AG04450 (cell line): ENCODE results near the gene UGGT1. TPM values are rescaled to one million over a fixed set of nuclear protein-coding genes. Genes with fewer than 3 reads are reported as not detected.

Source experiments
- CTCF ChIA-PET: fragments of 300-600, 350-600 bp; formaldehyde crosslinking; extraction: SDS; loops from one replicate; lab custom pipeline; 2022; ENCODE audit warnings: antibody characterized with exemption, inconsistent platforms; lab: Charles Lee
- POLR2A ChIA-PET: fragments of 350-600 bp; formaldehyde crosslinking; extraction: SDS; loops from one replicate; lab custom pipeline; 2021; ENCODE audit warnings: antibody characterized with exemption, inconsistent platforms; lab: Yijun Ruan, JAX
- DNase-seq: peaks from one replicate; pipeline ENCODE4 v3.0.0-alpha.2; 2011; ENCODE audit warnings: low read depth, low spot score
- H3K27ac ChIP-seq: one replicate; pipeline ENCODE4 v1.5.1; 2012; ENCODE audit warnings: low read depth, low read length, control low read depth
- H3K27me3 ChIP-seq: one replicate; pipeline ENCODE4 v1.6.0; 2012; ENCODE audit warnings: low read length; ENCODE audit not compliant: control insufficient read depth, insufficient read depth
- H3K4me3 ChIP-seq: 2 replicates; pipeline ENCODE4 v1.5.1; 2011; ENCODE audit warnings: mild to moderate bottlenecking, low read depth, low read length, control low read depth
- H3K9me3 ChIP-seq: 2 replicates; pipeline ENCODE4 v1.5.1; 2012; ENCODE audit warnings: low read length; ENCODE audit not compliant: control insufficient read depth, insufficient read depth
- polyA plus RNA-seq: library from polyadenylated mRNA; depleted of rRNA; stranded (reverse); fragments of >200 nt; gene quantifications from 2 replicates; pipeline ENCODE4 v1.2.3, GENCODE V29; 2011
- TF ChIP-seq, protein P1 (sequence below): IDR thresholded peaks from 2 replicates; pipeline ENCODE4 v1.5.1; 2011; ENCODE audit warnings: low read depth, low read length, control low read depth, inconsistent platforms

The UGGT1 gene
- polyA plus RNA-seq, 1 experiment, result 61.4 TPM

DNA sequence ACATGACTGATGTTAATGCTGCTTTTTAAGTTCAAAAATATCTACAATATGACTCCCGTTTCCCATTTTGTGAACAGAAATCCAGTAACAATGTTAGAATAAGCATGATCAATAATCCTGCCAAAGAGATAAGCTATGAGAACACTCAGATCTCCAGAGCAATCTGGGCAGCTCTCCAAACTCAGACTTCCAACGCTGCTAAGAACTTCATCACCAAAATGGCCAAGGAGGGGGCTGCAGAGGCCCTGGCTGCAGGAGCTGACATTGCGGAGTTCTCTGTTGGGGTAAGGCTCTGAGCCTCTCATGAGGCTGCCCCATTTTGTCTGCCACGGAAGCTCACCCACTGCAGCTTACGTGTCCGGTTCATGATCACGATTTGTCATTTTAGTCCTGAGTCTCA lies 68.4 kb downstream of the UGGT1 start:
- TF ChIP-seq, protein P1, sequence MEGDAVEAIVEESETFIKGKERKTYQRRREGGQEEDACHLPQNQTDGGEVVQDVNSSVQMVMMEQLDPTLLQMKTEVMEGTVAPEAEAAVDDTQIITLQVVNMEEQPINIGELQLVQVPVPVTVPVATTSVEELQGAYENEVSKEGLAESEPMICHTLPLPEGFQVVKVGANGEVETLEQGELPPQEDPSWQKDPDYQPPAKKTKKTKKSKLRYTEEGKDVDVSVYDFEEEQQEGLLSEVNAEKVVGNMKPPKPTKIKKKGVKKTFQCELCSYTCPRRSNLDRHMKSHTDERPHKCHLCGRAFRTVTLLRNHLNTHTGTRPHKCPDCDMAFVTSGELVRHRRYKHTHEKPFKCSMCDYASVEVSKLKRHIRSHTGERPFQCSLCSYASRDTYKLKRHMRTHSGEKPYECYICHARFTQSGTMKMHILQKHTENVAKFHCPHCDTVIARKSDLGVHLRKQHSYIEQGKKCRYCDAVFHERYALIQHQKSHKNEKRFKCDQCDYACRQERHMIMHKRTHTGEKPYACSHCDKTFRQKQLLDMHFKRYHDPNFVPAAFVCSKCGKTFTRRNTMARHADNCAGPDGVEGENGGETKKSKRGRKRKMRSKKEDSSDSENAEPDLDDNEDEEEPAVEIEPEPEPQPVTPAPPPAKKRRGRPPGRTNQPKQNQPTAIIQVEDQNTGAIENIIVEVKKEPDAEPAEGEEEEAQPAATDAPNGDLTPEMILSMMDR, result no peak
- ChIA-PET CTCF (interaction anchor here (0.7 to 1.4 kb wide), 3 partner anchors 9 to 576 kb away, joined by 3 to 13 read pairs (median 3); no protein-coding TSS in a partner anchor), POLR2A (no interaction called here)
- H3K27ac ChIP-seq, result no peak overlapping the region
- H3K27me3 ChIP-seq, result no peaks in the 10 kb centered on the region
- DNase-seq, result no peak
- no peak overlapping the region for H3K4me3 ChIP-seq
- H3K9me3 ChIP-seq, result no peaks in the 10 kb centered on the region

DNA sequence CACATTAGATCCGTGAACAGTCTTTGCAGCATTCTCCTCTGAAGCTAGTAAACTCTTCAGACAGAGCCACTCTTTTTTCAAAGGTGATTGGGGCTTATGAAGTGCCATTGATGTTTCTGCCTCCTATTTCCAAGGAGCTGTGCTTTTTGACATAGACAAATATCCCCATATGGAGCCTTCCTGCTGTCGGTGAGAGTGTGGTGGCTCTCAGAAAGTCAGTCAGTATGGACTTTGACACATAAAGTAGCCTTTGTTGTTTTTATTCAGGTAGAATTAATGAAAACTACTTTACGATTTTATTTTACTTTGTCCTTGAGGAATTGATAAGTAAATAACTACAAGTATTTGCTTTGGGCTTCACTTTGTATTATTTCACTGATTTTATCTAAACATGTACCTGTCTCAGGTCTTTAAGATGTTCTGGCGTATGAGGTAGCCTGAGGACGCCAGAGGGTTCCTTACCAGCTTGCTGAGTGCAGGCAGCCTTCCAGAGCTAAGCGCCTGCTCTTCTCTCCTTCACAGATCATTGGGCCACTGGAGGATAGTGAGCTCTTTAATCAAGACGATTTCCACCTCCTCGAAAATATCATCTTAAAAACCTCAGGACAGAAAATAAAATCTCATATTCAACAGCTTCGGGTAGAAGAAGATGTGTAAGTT lies 69.7 kb downstream of the UGGT1 start:
- POLR2A ChIA-PET, result interaction anchor here (0.6 kb wide), 1 partner anchor 30 kb away, joined by 9 read pairs; no protein-coding TSS in a partner anchor
- Histone ChIP-seq H3K9me3 (no peaks in the 10 kb centered on the region), H3K27ac (no peak overlapping the region), H3K27me3 (no peaks in the 10 kb centered on the region), H3K4me3 (no peak overlapping the region)
- CTCF ChIA-PET, result interaction anchor here (0.5 to 1.4 kb wide), 2 partner anchors 10 to 25 kb away, joined by 3 read pairs; no protein-coding TSS in a partner anchor
- TF ChIP-seq, protein P1, result no peak
- DNase-seq, result no peak

DNA sequence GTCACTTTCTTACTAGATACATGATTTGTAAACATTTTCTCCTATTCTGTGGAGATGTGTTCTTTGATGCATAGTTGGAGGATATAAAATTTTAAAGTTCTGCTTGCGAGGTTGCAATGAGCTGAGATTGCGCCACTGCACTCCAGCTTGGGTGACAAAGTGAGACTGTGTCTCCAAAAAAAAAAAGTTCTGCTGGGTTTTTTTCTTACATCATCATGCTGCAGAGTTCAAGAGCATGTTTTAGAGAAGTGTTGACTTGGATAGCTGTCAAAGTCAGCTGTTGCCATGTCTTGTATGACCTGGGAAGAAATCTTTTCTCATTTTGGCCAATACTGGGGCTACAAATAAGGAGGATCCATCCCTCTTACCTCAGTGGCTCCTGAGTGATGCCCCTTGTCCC lies 71.3 kb downstream of the UGGT1 start:
- no peaks in the 10 kb centered on the region for H3K9me3 ChIP-seq
- H3K4me3 ChIP-seq, result no peak overlapping the region
- TF ChIP-seq, protein P1, result no peak
- ChIA-PET POLR2A (no interaction called here), CTCF (interaction anchor here (0.7 kb wide), 1 partner anchor 9 kb away, joined by 3 read pairs; no protein-coding TSS in a partner anchor)
- H3K27me3 ChIP-seq, result no peaks in the 10 kb centered on the region
- no peak overlapping the region for H3K27ac ChIP-seq
- no peak for DNase-seq

DNA sequence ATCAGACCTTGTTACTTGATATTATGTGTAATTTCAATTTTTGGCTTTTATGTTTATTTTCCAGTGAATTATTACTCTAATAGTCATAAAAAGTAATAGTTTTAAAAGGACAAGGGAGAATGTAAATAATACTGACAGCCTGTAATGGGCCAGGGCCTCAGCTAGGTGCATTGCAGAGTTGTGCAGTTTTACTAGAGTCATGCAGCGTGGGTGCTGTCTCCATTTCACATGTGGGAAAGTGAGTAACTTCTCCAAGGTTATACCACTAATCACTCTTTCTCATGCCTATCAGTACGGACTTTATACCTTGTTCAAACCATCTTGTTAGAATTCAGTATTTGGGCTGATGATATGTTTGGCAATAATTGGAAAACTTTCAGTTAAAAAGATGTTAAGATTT lies 73.3 kb downstream of the UGGT1 start:
- no peak for DNase-seq
- Histone ChIP-seq H3K27ac (no peak overlapping the region), H3K27me3 (no peaks in the 10 kb centered on the region), H3K4me3 (no peak overlapping the region), H3K9me3 (no peaks in the 10 kb centered on the region)
- ChIA-PET CTCF (interaction anchor here (0.7 kb wide), 1 partner anchor 101 kb away, joined by 3 read pairs; no protein-coding TSS in a partner anchor), POLR2A (no interaction called here)
- TF ChIP-seq, protein P1, result no peak

DNA sequence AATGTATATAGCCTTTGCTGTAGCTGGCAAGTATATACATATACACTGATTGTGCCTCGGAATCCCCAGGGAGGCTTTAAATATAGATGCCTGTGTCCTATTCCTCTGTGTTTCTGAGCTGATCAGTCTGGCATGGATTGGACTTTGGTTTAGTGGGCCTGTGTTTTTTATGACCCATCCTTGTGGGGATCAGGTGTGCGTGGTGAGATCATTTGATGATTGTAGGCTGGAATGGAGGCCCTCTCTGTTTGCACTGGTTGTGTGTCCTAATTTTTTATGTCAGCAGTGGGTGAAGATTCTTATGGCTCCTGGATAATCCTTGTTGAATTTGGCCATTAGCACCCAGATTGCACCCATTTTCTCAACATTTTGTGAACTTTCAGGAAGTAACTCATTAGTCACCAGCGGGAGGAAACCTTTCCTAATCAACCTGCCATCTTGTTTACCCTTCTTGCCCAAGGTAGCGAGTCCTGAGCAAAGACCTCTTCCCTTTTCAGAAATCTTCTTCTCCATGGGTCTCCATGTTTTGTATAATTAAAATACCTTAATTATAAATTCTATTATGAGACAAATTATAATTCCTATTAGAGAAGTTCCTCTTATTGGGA lies 75.8 kb downstream of the UGGT1 start:
- H3K27ac ChIP-seq, result no peak overlapping the region
- DNase-seq, result no peak
- POLR2A ChIA-PET, result no interaction called here
- no peaks in the 10 kb centered on the region for H3K9me3 ChIP-seq
- no peaks in the 10 kb centered on the region for H3K27me3 ChIP-seq
- no peak overlapping the region for H3K4me3 ChIP-seq
- CTCF ChIA-PET, result no interaction called here
- TF ChIP-seq, protein P1, result no peak
